Amygdala (tissue), 56 donors: ENCODE measurements around the gene PPP2R3B.
"Not testable (repeated sequence)": the region's sequence is repeated elsewhere in the genome, so short reads cannot be mapped to it uniquely, and the experiment has no call there.

Source experiments
- DNase-seq, 56 donors: peaks; one replicate each; lab custom pipeline; 2025; lab: John Stamatoyannopoulos, UW

Gene PPP2R3B

DNA sequence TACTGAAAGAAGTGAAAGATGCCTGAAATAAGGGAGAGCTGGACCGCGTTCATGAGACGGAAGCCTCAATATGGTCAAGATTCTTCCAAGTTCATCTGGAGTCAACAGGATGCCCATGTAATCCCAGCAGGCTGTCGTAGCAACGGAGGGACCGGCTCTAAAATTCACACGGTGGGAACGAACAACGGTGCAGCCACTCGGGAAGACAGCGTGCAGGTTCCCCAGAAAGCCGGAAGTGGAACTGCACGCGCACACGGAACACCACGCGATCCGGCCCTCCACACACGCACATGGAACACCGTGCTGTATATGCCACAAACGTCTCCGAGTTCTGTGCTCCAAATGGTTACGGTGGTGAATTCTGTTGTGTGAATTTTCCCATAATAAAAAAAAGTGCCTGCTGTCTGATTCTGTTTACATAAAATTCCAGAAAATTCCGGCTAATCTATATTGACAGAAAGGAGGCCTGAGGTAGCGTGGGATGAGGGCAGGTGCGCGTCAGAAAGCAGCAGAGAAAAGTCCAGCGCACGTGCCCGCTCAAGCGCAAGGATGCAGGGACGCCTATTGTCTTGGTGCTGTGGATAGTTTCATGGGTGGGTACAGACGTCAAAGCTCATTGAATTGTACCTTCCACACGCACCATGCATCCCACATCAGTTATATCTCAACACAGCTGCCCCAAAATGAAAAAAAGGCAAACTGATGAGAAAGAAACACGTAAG is 31.2 kb downstream of the PPP2R3B start:
- DNase-seq: no peak

DNA sequence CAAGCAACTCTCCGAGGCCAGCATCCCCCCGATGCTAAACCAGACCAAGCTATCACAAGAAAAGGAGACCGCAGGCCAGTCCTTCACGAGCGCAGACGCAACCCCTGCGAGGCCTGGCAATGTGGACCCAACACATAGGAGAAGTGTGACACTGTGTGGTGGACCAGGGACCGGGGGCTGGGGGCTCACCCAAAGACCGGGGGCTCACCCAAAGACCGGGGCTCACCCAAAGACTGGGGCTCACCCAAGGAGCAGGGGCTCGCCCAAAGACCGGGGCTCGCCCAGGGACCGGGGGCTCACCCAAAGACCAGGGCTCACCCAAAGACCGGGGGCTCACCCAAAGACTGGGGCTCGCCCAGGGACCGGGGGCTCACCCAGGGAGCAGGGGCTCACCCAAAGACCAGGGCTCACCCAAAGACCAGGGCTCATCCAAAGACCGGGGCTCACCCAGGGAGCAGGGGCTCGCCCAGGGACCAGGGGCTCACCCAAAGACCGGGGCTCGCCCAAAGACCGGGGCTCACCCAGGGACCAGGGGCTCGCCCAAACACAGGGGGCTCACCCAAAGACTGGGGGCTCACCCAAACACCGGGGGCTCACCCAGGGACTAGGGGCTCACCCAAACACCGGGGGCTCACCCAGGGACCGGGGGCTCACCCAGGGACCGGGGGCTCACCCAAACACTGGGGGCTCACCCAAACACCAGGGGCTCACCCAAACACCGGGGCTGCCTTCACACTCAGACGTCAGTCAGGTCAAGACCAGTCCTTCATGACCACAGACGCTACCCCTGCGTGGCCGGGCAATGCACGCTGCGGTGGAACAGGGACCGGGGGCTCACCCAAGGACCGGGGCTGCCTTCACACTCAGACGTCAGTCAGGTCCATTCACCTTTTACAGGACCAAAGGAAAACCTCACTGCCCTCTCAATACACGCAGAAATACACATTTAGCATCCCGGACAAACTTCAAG is 32.9 kb downstream of the PPP2R3B start:
- DNase-seq: no peak

DNA sequence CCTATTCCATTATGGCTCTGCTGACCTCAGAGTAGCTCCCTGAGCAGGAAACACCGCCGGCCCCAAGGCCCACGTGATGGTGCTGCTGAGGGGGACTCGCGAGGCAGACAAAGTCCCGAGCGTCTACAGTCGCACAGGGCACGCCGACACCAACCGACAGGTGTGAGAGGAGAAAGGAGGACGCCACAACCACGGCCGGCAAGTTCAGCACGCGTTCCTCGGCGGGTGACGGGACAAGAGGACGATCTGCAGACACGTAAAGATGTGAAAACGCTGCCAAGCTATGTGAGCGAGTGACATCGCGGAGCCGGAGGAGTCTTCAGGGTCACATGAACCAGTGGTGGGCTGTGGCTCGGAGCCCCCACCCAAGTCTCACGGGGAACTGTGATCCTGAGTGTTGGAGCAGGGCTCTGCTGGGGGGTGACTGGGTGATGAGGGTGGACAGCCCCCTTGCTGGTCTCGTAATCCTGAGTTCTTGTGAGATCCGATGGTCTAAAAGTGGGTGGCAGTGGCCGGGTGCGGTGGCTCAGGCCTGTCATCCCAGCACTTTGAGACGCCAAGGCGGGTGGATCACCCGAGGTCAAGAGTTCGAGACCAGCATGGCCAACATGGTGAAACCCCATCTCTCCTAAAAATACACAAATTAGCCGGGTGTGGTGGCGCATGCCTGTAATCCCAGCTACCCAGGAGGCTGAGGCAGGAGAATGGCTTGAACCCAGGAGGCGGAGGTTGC is 34.0 kb downstream of the PPP2R3B start:
- DNase-seq: no peak

DNA sequence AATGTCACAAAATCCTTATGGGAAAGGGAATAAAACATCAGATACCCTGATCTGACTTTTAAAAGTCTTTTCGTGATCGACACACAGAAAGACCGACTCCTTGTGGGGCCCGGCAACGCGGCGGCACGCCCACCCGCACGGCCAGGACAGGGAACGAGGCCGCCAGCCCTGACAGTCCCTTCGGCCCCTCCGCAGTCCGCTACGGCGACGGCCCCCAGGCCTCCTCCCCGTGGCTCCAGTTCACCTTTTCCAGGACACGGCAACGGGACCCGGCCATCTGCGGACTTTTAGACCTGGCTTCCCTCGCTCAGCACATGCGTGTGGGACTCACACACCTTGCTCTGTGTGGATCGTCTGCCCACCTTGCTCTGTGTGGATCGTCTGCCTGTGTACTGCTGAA is 34.5 kb downstream of the PPP2R3B start:
- DNase-seq: no peak

GRCh38 chrX:351736-352135 is 35.0 kb downstream of the PPP2R3B start:
- DNase-seq: no peak

DNA sequence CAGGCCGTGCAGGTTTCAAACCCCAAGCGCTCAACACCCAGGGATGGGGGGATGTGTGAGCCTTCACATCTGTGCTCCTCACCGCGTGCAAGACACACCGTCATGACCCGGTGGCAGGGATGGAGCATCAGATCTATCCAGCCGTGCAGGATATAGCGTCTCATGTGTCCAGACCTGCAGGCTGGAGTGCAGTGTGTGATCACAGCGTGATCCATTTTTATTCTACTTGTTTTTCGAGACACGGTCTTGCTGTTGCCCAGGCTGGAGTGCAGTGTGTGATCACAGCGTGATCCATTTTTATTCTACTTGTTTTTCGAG is 35.4 kb downstream of the PPP2R3B start:
- DNase-seq: not testable (repeated sequence)

DNA sequence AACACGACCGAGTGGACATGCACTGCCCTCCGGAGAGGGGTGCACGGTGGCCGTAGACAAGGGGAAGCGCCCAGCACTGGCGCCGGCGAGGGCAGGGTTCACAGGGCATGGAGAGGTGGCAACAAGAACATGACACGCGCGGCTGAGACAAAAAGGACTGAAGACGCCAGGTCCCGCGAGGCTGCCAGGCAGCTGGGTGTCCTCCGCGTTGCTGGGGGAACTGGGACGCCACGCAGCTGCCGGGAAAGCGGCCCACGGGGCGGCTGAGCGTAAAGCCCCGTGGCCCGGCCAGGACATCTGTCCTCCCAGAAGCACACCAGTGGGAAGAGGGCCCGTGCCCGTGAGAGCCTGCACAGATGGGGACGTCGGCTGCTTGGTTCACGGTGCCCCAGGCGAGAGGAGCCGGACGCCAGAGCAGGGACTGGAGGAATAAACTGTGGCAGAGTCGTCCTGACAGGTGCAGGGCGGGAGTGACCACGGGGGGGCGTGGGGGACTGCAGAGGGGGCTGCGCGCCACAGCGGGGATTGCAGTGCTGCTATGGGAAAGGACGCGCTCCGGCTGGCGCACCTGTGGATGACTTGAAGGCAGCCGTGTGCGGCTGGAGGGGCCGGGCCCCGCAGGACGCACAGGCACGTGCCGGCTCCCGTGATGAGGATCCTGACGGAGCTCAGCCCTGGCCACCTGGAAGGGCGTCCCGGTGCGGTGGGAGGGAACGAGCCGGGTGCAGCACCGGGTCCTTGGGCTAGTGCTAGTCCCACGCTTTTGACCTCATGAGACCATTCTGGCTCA is 36.0 kb downstream of the PPP2R3B start:
- peak in 17 of 56 donors; percentile 1 to 49 (median 22) for DNase-seq

DNA sequence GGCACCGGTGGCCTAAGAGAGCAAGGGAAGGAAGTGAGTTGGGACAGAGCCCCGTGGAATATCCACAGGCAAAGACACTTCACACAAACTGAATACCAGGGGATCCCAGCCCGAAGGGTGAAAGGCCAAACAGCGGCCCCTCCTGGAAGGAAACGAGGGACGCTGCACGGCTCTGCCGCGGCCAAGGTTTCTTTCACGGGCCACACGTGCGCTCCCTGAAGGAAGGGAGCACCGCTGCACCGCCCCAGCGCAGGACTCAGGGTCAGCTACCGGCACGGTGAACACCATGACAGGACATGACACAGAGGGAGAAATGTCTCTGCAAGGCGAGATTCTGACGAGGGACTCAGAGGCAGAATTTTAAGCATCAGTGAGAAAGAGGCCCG is 36.6 kb downstream of the PPP2R3B start:
- DNase-seq: no peak

- DNase-seq: no peak
Measured at GRCh38 chrX:349702-350101, 37.0 kb downstream of the PPP2R3B start.

DNA sequence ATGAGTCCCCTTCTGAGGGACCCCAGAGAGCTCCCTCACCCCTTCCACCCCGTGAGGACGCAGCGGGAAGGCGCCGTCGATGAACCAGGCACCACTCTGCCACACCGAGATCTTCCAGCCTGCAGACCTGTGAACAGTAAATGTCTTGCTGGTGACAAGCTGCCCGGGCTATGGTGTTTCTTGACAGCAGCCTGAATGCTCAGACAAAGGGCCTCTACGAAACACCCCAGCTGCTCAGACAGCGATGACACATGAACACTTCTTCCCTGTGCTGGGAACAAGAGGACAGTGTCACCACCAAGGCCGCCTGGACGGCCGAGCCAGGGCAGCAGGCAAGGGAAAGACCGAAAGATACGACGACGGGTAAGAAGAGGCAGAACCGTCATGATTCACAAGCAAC is 37.5 kb downstream of the PPP2R3B start:
- peak in 43 of 56 donors; percentile 1 to 85 (median 37) for DNase-seq

- no peak for DNase-seq
Measured at GRCh38 chrX:348461-349117, 38.1 kb downstream of the PPP2R3B start.

DNA sequence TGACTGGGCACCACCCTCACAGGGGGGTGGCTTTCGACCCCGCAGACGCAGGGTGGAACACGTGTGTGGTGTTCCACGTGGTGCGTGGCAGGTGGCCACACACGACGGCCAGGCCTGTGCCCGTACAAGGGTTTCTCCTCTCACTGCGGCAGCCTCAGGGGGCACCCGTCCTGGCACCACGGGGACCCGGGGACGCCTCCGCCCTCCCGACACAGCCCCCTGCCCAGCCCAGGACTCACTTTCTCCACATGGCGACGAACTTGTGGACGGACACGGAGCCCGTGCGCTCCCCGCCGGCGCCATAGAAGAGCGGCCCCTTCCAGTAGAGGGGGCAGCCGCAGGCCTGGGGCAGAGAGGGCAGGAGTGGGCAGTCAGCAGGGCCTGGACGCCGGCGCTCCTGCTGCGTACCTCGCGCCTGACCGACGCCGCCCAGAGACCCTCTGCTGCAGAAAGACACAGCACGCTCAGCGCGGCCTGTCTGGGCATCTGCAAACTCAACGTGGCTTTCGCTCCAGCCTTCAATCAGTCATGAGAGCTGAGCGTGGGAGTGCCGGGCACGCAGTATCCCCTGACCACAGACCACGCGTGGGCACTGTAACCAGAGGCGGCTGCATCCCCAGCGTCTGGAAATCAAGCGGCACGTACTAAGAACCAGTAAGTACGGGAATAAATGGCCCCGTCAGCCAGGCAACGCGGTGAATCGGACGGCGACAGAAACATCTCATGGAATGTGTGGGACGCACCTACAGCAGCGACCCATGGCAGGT is 39.2 kb downstream of the PPP2R3B start:
- DNase-seq: no peak

- no peak for DNase-seq
Measured at GRCh38 chrX:346034-346813, 40.5 kb downstream of the PPP2R3B start.

GRCh38 chrX:345020-345925 is 41.4 kb downstream of the PPP2R3B start:
- DNase-seq: no peak

DNA sequence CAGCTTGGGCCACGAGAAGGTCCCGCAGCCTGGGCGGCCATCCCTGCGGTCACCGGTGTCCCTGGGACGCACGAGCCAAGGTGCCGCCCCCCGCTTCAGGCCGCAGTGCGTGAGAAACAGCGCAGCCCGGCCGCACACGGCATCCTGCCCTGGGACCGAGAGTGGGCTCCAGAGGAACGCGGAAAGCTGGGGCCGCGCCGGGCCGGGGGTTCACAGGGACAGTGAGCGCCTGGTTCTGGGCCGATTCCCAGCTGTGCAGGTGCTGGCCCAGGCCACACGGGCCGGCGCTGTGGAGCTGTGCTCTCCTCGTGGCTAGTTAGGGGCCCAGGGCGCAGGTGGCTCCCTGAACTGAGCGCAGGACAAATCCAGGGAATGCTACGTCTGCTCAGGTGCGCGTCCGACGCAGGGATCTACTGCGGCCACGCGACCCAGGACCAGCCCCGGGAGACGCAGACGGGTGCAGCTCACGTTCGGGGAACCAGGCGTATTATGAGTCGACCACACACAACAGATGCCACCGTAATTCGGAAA is 42.3 kb downstream of the PPP2R3B start:
- DNase-seq: no peak

- no peak for DNase-seq
Measured at GRCh38 chrX:341541-342101, 45.1 kb downstream of the PPP2R3B start.
